GM10266 (cell line): ENCODE measurements around the gene GULP1.

Experiments
- DNase-seq: peaks from one replicate; pipeline ENCODE4 v3.0.0; 2012; ENCODE audit errors: extremely low spot score
- CTCF ChIP-seq: IDR thresholded peaks from 2 replicates; pipeline ENCODE4 v1.5.1; 2012; ENCODE audit warnings: mild to moderate bottlenecking, low read depth; ENCODE audit not compliant: control insufficient read depth, insufficient read depth; ENCODE audit errors: missing control alignments

Gene GULP1

GRCh38 chr2:188607501-188607900, 315.8 kb downstream of the GULP1 start:
- no peak for DNase-seq
- TF ChIP-seq CTCF: no peak

- no peak for TF ChIP-seq CTCF
- no peak for DNase-seq
Measured at GRCh38 chr2:188609321-188610049, 317.8 kb downstream of the GULP1 start.

- no peak for DNase-seq
- TF ChIP-seq CTCF: no peak
Measured at GRCh38 chr2:188610050-188610444, 318.4 kb downstream of the GULP1 start.

GRCh38 chr2:188610827-188611226, 319.2 kb downstream of the GULP1 start:
- no peak for TF ChIP-seq CTCF
- DNase-seq: no peak

- DNase-seq: no peak
- no peak for TF ChIP-seq CTCF
Measured at GRCh38 chr2:188619146-188619545, 327.5 kb downstream of the GULP1 start.

- TF ChIP-seq CTCF: no peak
- no peak for DNase-seq
Measured at GRCh38 chr2:188620916-188621315, 329.2 kb downstream of the GULP1 start.

GRCh38 chr2:188622601-188623260, 331.1 kb downstream of the GULP1 start:
- no peak for DNase-seq
- no peak for TF ChIP-seq CTCF
